Mucosa of descending colon (tissue), 3 donors: Measurements from ENCODE around the gene WSB1. TPM values are rescaled to one million over a fixed set of nuclear protein-coding genes. Genes with fewer than 3 reads are reported as not detected.

Experiments used
- ATAC-seq: fragments of 200-7000 bp; cut with Tn5 transposase; one replicate; pipeline ENCODE4 v1.9.1; 2020; ENCODE audit warnings: mild to moderate bottlenecking, moderate library complexity
- DNase-seq, 3 donors: peaks; one replicate each; pipeline ENCODE4 v3.0.0-alpha.2; 2020
- H3K36me3 ChIP-seq: fragments of 200-600 bp; one replicate; pipeline ENCODE4 v1.8.0; 2021; ENCODE audit warnings: low read depth, mild to moderate bottlenecking
- H3K4me1 ChIP-seq: fragments of 200-600 bp; one replicate; pipeline ENCODE4 v1.8.0; 2021; ENCODE audit warnings: low read depth, mild to moderate bottlenecking
- H3K4me3 ChIP-seq: fragments of 200-600 bp; one replicate; pipeline ENCODE4 v1.8.0; 2021; ENCODE audit warnings: mild to moderate bottlenecking
- H3K9me3 ChIP-seq: fragments of 200-600 bp; one replicate; pipeline ENCODE4 v1.8.0; 2021; ENCODE audit warnings: mild to moderate bottlenecking
- CTCF ChIP-seq: fragments of 200-600 bp; IDR thresholded peaks from one replicate; pipeline ENCODE4 v1.8.0; 2022; ENCODE audit warnings: antibody characterized with exemption, mild to moderate bottlenecking
- intact Hi-C, 2 donors: fragments of 100-400 bp; cut with DNase I in 1 of 2; cut with micrococcal nuclease in 1 of 2; formaldehyde crosslinking; loops; one replicate each; pipeline versions ENCODE4 v1.11.0 to v1.11.1; 2022; cut with DNase I, micrococcal nuclease
- total RNA-seq, 3 donors: library from RNA; stranded (reverse); fragmentation: NEBNext Ultra II Directional in 2 of 3; extraction: Animal tissue kit (Norgen Biotek cat#: 25700) in 2 of 3; gene quantifications; one replicate each; pipeline versions ENCODE4 v1.2.1 to v1.2.4, GENCODE V29; 2021 to 2023
- donor health status: DM: no; HTN: no; CAD: no; lungs with moderate emphysema.
- donor health status: DM: no; HTN: no; CAD: no.
- donor health status: DM: no; HTN: yes; CAD: no.

Gene WSB1
- total RNA-seq, 3 donors from 2014 or later = 115 to 149 (median 137) TPM

- no peak for TF ChIP-seq CTCF
- intact Hi-C loops = no loop called here
- Histone ChIP-seq H3K4me1 (peaks cover 40% of the 10 kb centered on the region), H3K9me3 (no peaks in the 10 kb centered on the region), H3K4me3 (no peak overlapping the region), H3K36me3 (no peaks in the 10 kb centered on the region)
- ATAC-seq (no peak), DNase-seq (no peak)
Observed at GRCh38 chr17:27322690-27323508, 29.0 kb downstream of the WSB1 start.

GRCh38 chr17:27323538-27324215, 29.8 kb downstream of the WSB1 start:
- no peaks in the 10 kb centered on the region for H3K36me3 ChIP-seq
- intact Hi-C loops = no loop called here
- DNase-seq (peak; percentile 89 to 92 (median 89)), ATAC-seq (peak; percentile 96)
- no peak overlapping the region for H3K4me3 ChIP-seq
- no peak for TF ChIP-seq CTCF
- peaks cover 40% of the 10 kb centered on the region for H3K4me1 ChIP-seq
- H3K9me3 ChIP-seq = no peaks in the 10 kb centered on the region

GRCh38 chr17:27324771-27325339, 30.9 kb downstream of the WSB1 start:
- Histone ChIP-seq H3K4me1 (peaks cover 30% of the 10 kb centered on the region), H3K4me3 (no peak overlapping the region), H3K9me3 (no peaks in the 10 kb centered on the region), H3K36me3 (no peaks in the 10 kb centered on the region)
- no peak for TF ChIP-seq CTCF
- ATAC-seq (no peak), DNase-seq (no peak)
- intact Hi-C loops = no loop called here

- Histone ChIP-seq H3K4me3 (no peak overlapping the region), H3K9me3 (no peaks in the 10 kb centered on the region), H3K4me1 (peaks cover 23% of the 10 kb centered on the region), H3K36me3 (no peaks in the 10 kb centered on the region)
- no peak for ATAC-seq
- intact Hi-C loops = no loop called here
- TF ChIP-seq CTCF = no peak
- no peak for DNase-seq
Observed at GRCh38 chr17:27326051-27326450, 32.1 kb downstream of the WSB1 start.

- DNase-seq = no peak
- ATAC-seq = no peak
- Histone ChIP-seq H3K9me3 (no peaks in the 10 kb centered on the region), H3K36me3 (no peaks in the 10 kb centered on the region), H3K4me3 (no peak overlapping the region), H3K4me1 (peaks cover 23% of the 10 kb centered on the region)
- intact Hi-C loops = no loop called here
- no peak for TF ChIP-seq CTCF
Observed at GRCh38 chr17:27326585-27326984, 32.7 kb downstream of the WSB1 start.
